Osteocyte (in vitro differentiated cells): ENCODE data around the gene PRR14. TPM values are rescaled to one million over a fixed set of nuclear protein-coding genes. Genes with fewer than 3 reads are reported as not detected.

ENCODE experiments used
- DNase-seq: peaks from one replicate; pipeline ENCODE4 v3.0.0; 2021; ENCODE audit warnings: mixed read lengths; ENCODE audit not compliant: unreplicated experiment; ENCODE audit errors: extremely low spot score
- H3K27ac Mint-ChIP-seq: one replicate; pipeline ENCODE4 v1.8.0; 2021; ENCODE audit warnings: mild to moderate bottlenecking, mixed read lengths; ENCODE audit not compliant: unreplicated experiment
- H3K27me3 Mint-ChIP-seq: one replicate; pipeline ENCODE4 v1.8.0; 2021; ENCODE audit warnings: mixed read lengths; ENCODE audit not compliant: unreplicated experiment
- H3K36me3 Mint-ChIP-seq: one replicate; pipeline ENCODE4 v1.8.0; 2021; ENCODE audit warnings: mixed read lengths; ENCODE audit not compliant: unreplicated experiment
- H3K4me1 Mint-ChIP-seq: one replicate; pipeline ENCODE4 v1.8.0; 2021; ENCODE audit warnings: mixed read lengths; ENCODE audit not compliant: unreplicated experiment
- H3K4me3 Mint-ChIP-seq: one replicate; pipeline ENCODE4 v1.8.0; 2021; ENCODE audit warnings: mild to moderate bottlenecking, moderate library complexity, mixed read lengths; ENCODE audit not compliant: unreplicated experiment
- H3K9me3 Mint-ChIP-seq: one replicate; pipeline ENCODE4 v1.8.0; 2021; ENCODE audit warnings: mixed read lengths; ENCODE audit not compliant: unreplicated experiment
- CTCF ChIP-seq: fragments of 200-600 bp; sonication (generic); IDR thresholded peaks from 2 replicates; pipeline ENCODE4 v1.5.0; 2021; ENCODE audit warnings: antibody characterized with exemption, mild to moderate bottlenecking, moderate library complexity
- long read RNA-seq: library from polyadenylated mRNA; unstranded; transcript quantifications from one replicate; pipeline ENCODE4 v2.0.0, GENCODE V29; 2021
- total RNA-seq: library from RNA; stranded (reverse); gene quantifications from 2 replicates; pipeline ENCODE4 v1.2.1, GENCODE V29; 2021

The PRR14 gene
- 44.7 and 52.0 TPM in 2 replicates for total RNA-seq
- long read RNA-seq, partial matches to known transcripts: 2 of 2 reads
- long read RNA-seq, other reads (novel, unspliced or antisense): 0 of 2 reads

GRCh38 chr16:30650369-30651123 is at the start of gene PRR14:
Gene PRR14, plus strand, starts transcription at chr16:30650960. Its CDS starts 686 bp downstream, at chr16:30651646.
- H3K4me1 Mint-ChIP-seq: peaks cover 21% of the 10 kb centered on the region
- no peaks in the 10 kb centered on the region for H3K9me3 Mint-ChIP-seq
- peak within 1 kb of the TSS; percentile 90 for H3K27ac Mint-ChIP-seq
- DNase-seq: peak; percentile 99
- H3K36me3 Mint-ChIP-seq: peaks cover 7% of the 10 kb centered on the region
- peak within 1 kb of the TSS; percentile 87 for H3K4me3 Mint-ChIP-seq
- H3K27me3 Mint-ChIP-seq: no peaks in the 10 kb centered on the region
- TF ChIP-seq CTCF: no peak

GRCh38 chr16:30601966-30602365 is 48.8 kb upstream of the PRR14 start:
- Mint-ChIP-seq H3K27ac (no peak overlapping the region), H3K36me3 (peaks cover 28% of the 10 kb centered on the region), H3K4me1 (no peaks in the 10 kb centered on the region), H3K9me3 (no peaks in the 10 kb centered on the region), H3K27me3 (no peaks in the 10 kb centered on the region), H3K4me3 (no peak overlapping the region)
- TF ChIP-seq CTCF: no peak
- DNase-seq: no peak

GRCh38 chr16:30602616-30603277 is 48.0 kb upstream of the PRR14 start:
- no peaks in the 10 kb centered on the region for H3K27me3 Mint-ChIP-seq
- TF ChIP-seq CTCF: no peak
- H3K4me1 Mint-ChIP-seq: no peaks in the 10 kb centered on the region
- H3K27ac Mint-ChIP-seq: no peak overlapping the region
- DNase-seq: no peak
- no peak overlapping the region for H3K4me3 Mint-ChIP-seq
- H3K36me3 Mint-ChIP-seq: peaks cover 32% of the 10 kb centered on the region
- no peaks in the 10 kb centered on the region for H3K9me3 Mint-ChIP-seq

- Mint-ChIP-seq H3K4me3 (no peak overlapping the region), H3K9me3 (no peaks in the 10 kb centered on the region), H3K27me3 (no peaks in the 10 kb centered on the region), H3K27ac (no peak overlapping the region), H3K36me3 (peaks cover 32% of the 10 kb centered on the region), H3K4me1 (peaks cover 3% of the 10 kb centered on the region)
- DNase-seq: no peak
- no peak for TF ChIP-seq CTCF
These were observed 46.8 kb upstream of the PRR14 start for GRCh38 chr16:30603945-30604315.

- H3K27me3 Mint-ChIP-seq: no peaks in the 10 kb centered on the region
These were observed 46.3 kb upstream of the PRR14 start for GRCh38 chr16:30604316-30604947.

More at GRCh38 chr16:30604316-30604947, 46.3 kb upstream of the PRR14 start:
- DNase-seq: no peak
- Mint-ChIP-seq H3K27ac (no peak overlapping the region), H3K36me3 (peaks cover 32% of the 10 kb centered on the region), H3K4me1 (peaks cover 6% of the 10 kb centered on the region), H3K9me3 (no peaks in the 10 kb centered on the region), H3K4me3 (no peak overlapping the region)
- no peak for TF ChIP-seq CTCF
